ENCODE results near the gene TVP23C.

GRCh38 chr17:15469260-15469659 is 94.0 kb downstream of the TVP23C start:
- TF ChIP-seq CTCF (conservative IDR thresholded peaks at IDR 0.05; ENCODE audit: low read depth, low read length), result no peak
- TF ChIP-seq EZH2 (IDR thresholded peaks at IDR 0.05; ENCODE audit: borderline replicate concordance, low read depth, low read length, poor library complexity, severe bottlenecking), result no peak
